ENCODE results near the gene ZNF318.

Gene ZNF318

GRCh38 chr6:43291708-43292107 is 77.7 kb downstream of the ZNF318 start:
- Histone ChIP-seq H3K9ac (ENCODE audit: low read length) (no peak overlapping the region), H3K36me3 (ENCODE audit: control insufficient read depth, insufficient read depth, low read length) (no peaks in the 10 kb centered on the region), H3K4me3 (ENCODE audit: low read depth, low read length) (no peak overlapping the region), H3K9me3 (ENCODE audit: control insufficient read depth, insufficient read depth, low read depth, low read length) (no peaks in the 10 kb centered on the region), H3K27ac (ENCODE audit: low read depth, low read length) (no peak overlapping the region), H3K27me3 (ENCODE audit: control insufficient read depth, insufficient read depth, low read length) (0 out of 2 replicates have a peak, but pooled peaks cover 3% of the 10 kb centered on the region), H3K4me1 (ENCODE audit: control insufficient read depth, insufficient read depth, low read length) (peaks cover 5% of the 10 kb centered on the region; the same call in 1 of the 2 replicates)

- H3K4me3 ChIP-seq (ENCODE audit: low read depth, low read length): no peak overlapping the region
- H3K36me3 ChIP-seq (ENCODE audit: control insufficient read depth, insufficient read depth, low read length): no peaks in the 10 kb centered on the region
- H3K4me1 ChIP-seq (ENCODE audit: control insufficient read depth, insufficient read depth, low read length): peaks cover 5% of the 10 kb centered on the region; the same call in 1 of the 2 replicates
- H3K27ac ChIP-seq (ENCODE audit: low read depth, low read length): no peak overlapping the region
- H3K27me3 ChIP-seq (ENCODE audit: control insufficient read depth, insufficient read depth, low read length): peaks cover 8% of the 10 kb centered on the region
- H3K9me3 ChIP-seq (ENCODE audit: control insufficient read depth, insufficient read depth, low read depth, low read length): no peaks in the 10 kb centered on the region
- no peak overlapping the region for H3K9ac ChIP-seq (ENCODE audit: low read length)
These were observed 78.5 kb downstream of the ZNF318 start for GRCh38 chr6:43290905-43291355.

- Histone ChIP-seq H3K9ac (ENCODE audit: low read length) (no peak overlapping the region), H3K4me3 (ENCODE audit: low read depth, low read length) (no peak overlapping the region), H3K36me3 (ENCODE audit: control insufficient read depth, insufficient read depth, low read length) (no peaks in the 10 kb centered on the region), H3K27me3 (ENCODE audit: control insufficient read depth, insufficient read depth, low read length) (peaks cover 13% of the 10 kb centered on the region), H3K27ac (ENCODE audit: low read depth, low read length) (no peak overlapping the region), H3K4me1 (ENCODE audit: control insufficient read depth, insufficient read depth, low read length) (peaks cover 5% of the 10 kb centered on the region; the same call in 1 of the 2 replicates), H3K9me3 (ENCODE audit: control insufficient read depth, insufficient read depth, low read depth, low read length) (no peaks in the 10 kb centered on the region)
These were observed 79.0 kb downstream of the ZNF318 start for GRCh38 chr6:43290339-43290904.

GRCh38 chr6:43287717-43288679 is 81.4 kb downstream of the ZNF318 start:
- H3K9ac ChIP-seq (ENCODE audit: low read length): no peak overlapping the region
- H3K36me3 ChIP-seq (ENCODE audit: control insufficient read depth, insufficient read depth, low read length): no peaks in the 10 kb centered on the region
- no peak overlapping the region for H3K4me3 ChIP-seq (ENCODE audit: low read depth, low read length)
- no peak overlapping the region for H3K27ac ChIP-seq (ENCODE audit: low read depth, low read length)
- no peaks in the 10 kb centered on the region for H3K9me3 ChIP-seq (ENCODE audit: control insufficient read depth, insufficient read depth, low read depth, low read length)
- peaks cover 21% of the 10 kb centered on the region for H3K27me3 ChIP-seq (ENCODE audit: control insufficient read depth, insufficient read depth, low read length)
- H3K4me1 ChIP-seq (ENCODE audit: control insufficient read depth, insufficient read depth, low read length): peaks cover 5% of the 10 kb centered on the region; the same call in 1 of the 2 replicates

- Histone ChIP-seq H3K27me3 (ENCODE audit: control insufficient read depth, insufficient read depth, low read length) (peaks cover 21% of the 10 kb centered on the region), H3K4me1 (ENCODE audit: control insufficient read depth, insufficient read depth, low read length) (peaks cover 5% of the 10 kb centered on the region; the same call in 1 of the 2 replicates), H3K27ac (ENCODE audit: low read depth, low read length) (no peak overlapping the region), H3K9me3 (ENCODE audit: control insufficient read depth, insufficient read depth, low read depth, low read length) (no peaks in the 10 kb centered on the region), H3K36me3 (ENCODE audit: control insufficient read depth, insufficient read depth, low read length) (no peaks in the 10 kb centered on the region), H3K9ac (ENCODE audit: low read length) (no peak overlapping the region), H3K4me3 (ENCODE audit: low read depth, low read length) (no peak overlapping the region)
These were observed 82.3 kb downstream of the ZNF318 start for GRCh38 chr6:43286980-43287716.

GRCh38 chr6:43286456-43286979 is 82.9 kb downstream of the ZNF318 start:
- Histone ChIP-seq H3K9me3 (ENCODE audit: control insufficient read depth, insufficient read depth, low read depth, low read length) (no peaks in the 10 kb centered on the region), H3K4me1 (ENCODE audit: control insufficient read depth, insufficient read depth, low read length) (peaks cover 5% of the 10 kb centered on the region; the same call in 1 of the 2 replicates), H3K27me3 (ENCODE audit: control insufficient read depth, insufficient read depth, low read length) (peaks cover 21% of the 10 kb centered on the region), H3K36me3 (ENCODE audit: control insufficient read depth, insufficient read depth, low read length) (no peaks in the 10 kb centered on the region), H3K27ac (ENCODE audit: low read depth, low read length) (no peak overlapping the region), H3K4me3 (ENCODE audit: low read depth, low read length) (no peak overlapping the region), H3K9ac (ENCODE audit: low read length) (no peak overlapping the region)
